ENCODE measurements around the gene SLC49A3. TPM values are rescaled to one million over a fixed set of nuclear protein-coding genes. Genes with fewer than 3 reads are reported as not detected.

Gene SLC49A3
- total and polyA plus RNA-seq, 2 of the 13 experiments (the other 11 are each of a cell fraction or from before 2014, with no cell fraction given) = 0.07 to 0.17 TPM

GRCh38 chr4:658681-659667 is 30.0 kb downstream of the SLC49A3 start (continued):
- TF ChIP-seq ZNF124 (CRISPR knock-in tag; IDR thresholded peaks at IDR 0.05) = no peak
- TF ChIP-seq ZNF777 (CRISPR knock-in tag; IDR thresholded peaks at IDR 0.05) = peak; percentile 34; the same call in 1 of the 2 replicates
- no peak for TF ChIP-seq NFIB (CRISPR knock-in tag; IDR thresholded peaks at IDR 0.05; ENCODE audit: borderline replicate concordance)
- TF ChIP-seq GABPB1 (CRISPR knock-in tag; IDR thresholded peaks at IDR 0.05) = no peak; the same call in 1 of the 2 replicates
- no peak for TF ChIP-seq ZNF564 (CRISPR knock-in tag; IDR thresholded peaks at IDR 0.05)
- peak; percentile 60; the same call in 1 of the 2 replicates for TF ChIP-seq SAP130 (CRISPR knock-in tag; IDR thresholded peaks at IDR 0.05; ENCODE audit: low read depth)
- TF ChIP-seq LRRFIP1 (CRISPR knock-in tag; conservative IDR thresholded peaks at IDR 0.05) = no peak
- TF ChIP-seq MIER2 (CRISPR knock-in tag; IDR thresholded peaks at IDR 0.05) = no peak
- no peak for TF ChIP-seq HHEX (CRISPR knock-in tag; IDR thresholded peaks at IDR 0.05)
- no peak for TF ChIP-seq E2F5 (CRISPR knock-in tag; conservative IDR thresholded peaks at IDR 0.05)
- TF ChIP-seq EHMT2 (IDR thresholded peaks at IDR 0.05; ENCODE audit: borderline replicate concordance, low read depth, low read length) = no peak
- no peak for TF ChIP-seq ZFY (CRISPR knock-in tag; IDR thresholded peaks at IDR 0.05)
- no peak for TF ChIP-seq ZNF407 (CRISPR knock-in tag; IDR thresholded peaks at IDR 0.05; ENCODE audit: not compliant biosample characterization)
- no peak for TF ChIP-seq ZNF616 (CRISPR knock-in tag; IDR thresholded peaks at IDR 0.05; ENCODE audit: low read depth)
- TF ChIP-seq TEAD3 (CRISPR knock-in tag; optimal IDR thresholded peaks at IDR 0.05; ENCODE audit: borderline replicate concordance) = peak; percentile 62
- TF ChIP-seq MAFF (IDR thresholded peaks at IDR 0.05; ENCODE audit: low read depth, low read length) = no peak
- TF ChIP-seq ZNF282 (IDR thresholded peaks at IDR 0.05; ENCODE audit: partially characterized antibody) = no peak
- TF ChIP-seq ADNP (CRISPR knock-in tag; IDR thresholded peaks at IDR 0.05) = no peak
- TF ChIP-seq REXO4 (CRISPR knock-in tag; IDR thresholded peaks at IDR 0.05; ENCODE audit: borderline replicate concordance) = no peak
